ENCODE measurements around the gene PRKN. TPM values are rescaled to one million over a fixed set of nuclear protein-coding genes. Genes with fewer than 3 reads are reported as not detected.

The PRKN gene
- total RNA-seq, 1 experiment from 2014 or later: 0.34 TPM

- H3K4me1 Mint-ChIP-seq (ENCODE audit: low read depth, unreplicated experiment): no peaks in the 10 kb centered on the region
- intact Hi-C loops (cut with micrococcal nuclease; ENCODE audit: unreplicated experiment): no loop called here
- no peak for DNase-seq
- no peaks in the 10 kb centered on the region for H3K9me3 Mint-ChIP-seq (ENCODE audit: unreplicated experiment)
- no peak overlapping the region for H3K4me3 ChIP-seq (ENCODE audit: low read depth, low read length)
- H3K4me1 ChIP-seq: no peaks in the 10 kb centered on the region
- no peaks in the 10 kb centered on the region for H3K36me3 Mint-ChIP-seq (ENCODE audit: insufficient read depth, unreplicated experiment)
- H3K4me3 Mint-ChIP-seq (ENCODE audit: unreplicated experiment): no peak overlapping the region
- no peaks in the 10 kb centered on the region for H3K27me3 ChIP-seq (replicated peaks; ENCODE audit: control insufficient read depth, insufficient read depth, low read length)
- H3K9me3 ChIP-seq: no peaks in the 10 kb centered on the region
- no peak overlapping the region for H3K27ac Mint-ChIP-seq (ENCODE audit: unreplicated experiment)
- CTCF ChIA-PET: no interaction called here
- POLR2A ChIA-PET: no interaction called here
- no peak for TF ChIP-seq CTCF (IDR thresholded peaks at IDR 0.05; ENCODE audit: insufficient read depth in 1 of 2, low read depth in 1 of 2, low read length in 1 of 2, severe bottlenecking in 1 of 2, unreplicated experiment in 1 of 2)
- no peaks in the 10 kb centered on the region for H3K27me3 Mint-ChIP-seq (ENCODE audit: insufficient read depth, unreplicated experiment)
- no peaks in the 10 kb centered on the region for H3K36me3 ChIP-seq (ENCODE audit: control insufficient read depth, insufficient read depth, low read length)
- BruUV-seq (replicated peaks): no TSS peak
Measured at GRCh38 chr6:161414707-161415106, 1312.9 kb downstream of the PRKN start.

- no peak for DNase-seq
- no peak overlapping the region for H3K27ac Mint-ChIP-seq (ENCODE audit: unreplicated experiment)
Measured at GRCh38 chr6:161414180-161414579, 1313.4 kb downstream of the PRKN start.

GRCh38 chr6:161413355-161413771, 1314.2 kb downstream of the PRKN start:
- H3K27me3 Mint-ChIP-seq (ENCODE audit: insufficient read depth, unreplicated experiment): no peaks in the 10 kb centered on the region
- H3K36me3 Mint-ChIP-seq (ENCODE audit: insufficient read depth, unreplicated experiment): no peaks in the 10 kb centered on the region
- no peaks in the 10 kb centered on the region for H3K4me1 Mint-ChIP-seq (ENCODE audit: low read depth, unreplicated experiment)
- no peaks in the 10 kb centered on the region for H3K36me3 ChIP-seq (ENCODE audit: control insufficient read depth, insufficient read depth, low read length)
- ChIA-PET POLR2A (no interaction called here), CTCF (no interaction called here)
- H3K4me3 ChIP-seq (ENCODE audit: low read depth, low read length): no peak overlapping the region
- BruUV-seq (replicated peaks): no TSS peak
- no peaks in the 10 kb centered on the region for H3K27me3 ChIP-seq (replicated peaks; ENCODE audit: control insufficient read depth, insufficient read depth, low read length)
- H3K9me3 Mint-ChIP-seq (ENCODE audit: unreplicated experiment): no peaks in the 10 kb centered on the region
- no peak for TF ChIP-seq CTCF (IDR thresholded peaks at IDR 0.05; ENCODE audit: insufficient read depth in 1 of 2, low read depth in 1 of 2, low read length in 1 of 2, severe bottlenecking in 1 of 2, unreplicated experiment in 1 of 2)
- H3K9me3 ChIP-seq: no peaks in the 10 kb centered on the region
- H3K4me3 Mint-ChIP-seq (ENCODE audit: unreplicated experiment): no peak overlapping the region
- intact Hi-C loops (cut with micrococcal nuclease; ENCODE audit: unreplicated experiment): no loop called here
- DNase-seq: no peak
- H3K4me1 ChIP-seq: no peaks in the 10 kb centered on the region
- no peak overlapping the region for H3K27ac Mint-ChIP-seq (ENCODE audit: unreplicated experiment)

More at GRCh38 chr6:161414180-161414579, 1313.4 kb downstream of the PRKN start:
- H3K9me3 ChIP-seq: no peaks in the 10 kb centered on the region
- ChIA-PET POLR2A (no interaction called here), CTCF (no interaction called here)
- no peaks in the 10 kb centered on the region for H3K27me3 ChIP-seq (replicated peaks; ENCODE audit: control insufficient read depth, insufficient read depth, low read length)
- H3K36me3 ChIP-seq (ENCODE audit: control insufficient read depth, insufficient read depth, low read length): no peaks in the 10 kb centered on the region
- Mint-ChIP-seq H3K9me3 (ENCODE audit: unreplicated experiment) (no peaks in the 10 kb centered on the region), H3K4me1 (ENCODE audit: low read depth, unreplicated experiment) (no peaks in the 10 kb centered on the region), H3K27me3 (ENCODE audit: insufficient read depth, unreplicated experiment) (no peaks in the 10 kb centered on the region), H3K36me3 (ENCODE audit: insufficient read depth, unreplicated experiment) (no peaks in the 10 kb centered on the region), H3K4me3 (ENCODE audit: unreplicated experiment) (no peak overlapping the region)
- TF ChIP-seq CTCF (IDR thresholded peaks at IDR 0.05; ENCODE audit: insufficient read depth in 1 of 2, low read depth in 1 of 2, low read length in 1 of 2, severe bottlenecking in 1 of 2, unreplicated experiment in 1 of 2): no peak
- no peaks in the 10 kb centered on the region for H3K4me1 ChIP-seq
- BruUV-seq (replicated peaks): no TSS peak
- intact Hi-C loops (cut with micrococcal nuclease; ENCODE audit: unreplicated experiment): no loop called here
- H3K4me3 ChIP-seq (ENCODE audit: low read depth, low read length): no peak overlapping the region
